ENCODE data around the gene ATF7IP.

Gene ATF7IP

DNA sequence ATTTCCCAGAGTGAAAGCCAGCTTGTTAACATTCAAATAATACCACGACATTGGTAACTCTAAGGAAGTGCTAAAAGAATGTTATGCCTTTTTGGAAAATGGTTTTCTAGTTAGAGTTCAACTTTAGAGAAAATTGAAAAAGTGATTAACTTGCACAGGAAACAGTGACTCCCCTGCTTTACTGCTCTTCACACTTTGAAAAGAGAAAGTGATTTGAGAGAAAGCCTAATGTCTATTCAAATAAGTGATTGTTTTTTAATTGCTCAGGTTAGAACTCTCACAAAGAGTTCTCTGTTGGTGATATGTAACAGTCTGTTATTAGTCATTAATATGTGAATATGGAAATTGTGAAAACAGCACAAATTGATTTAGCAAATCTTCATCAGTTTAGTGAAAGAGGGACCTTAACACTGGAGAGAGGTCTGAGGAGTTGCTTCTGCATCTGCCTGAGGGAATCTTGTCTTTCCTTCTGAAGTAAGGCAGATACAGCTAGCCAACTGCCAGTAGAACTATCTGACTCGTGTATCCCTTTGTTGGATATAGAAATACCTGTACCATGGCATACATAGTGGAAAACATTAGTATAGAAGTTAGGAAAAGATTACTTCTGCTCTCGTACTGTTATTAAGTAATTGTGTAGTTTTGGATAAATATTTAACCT is 25.5 kb downstream of the ATF7IP start:
- ATAC-seq (ENCODE audit: low read depth) (no peak), DNase-seq (ENCODE audit: low spot score) (no peak)
- Histone ChIP-seq H3K9me3 (ENCODE audit: severe bottlenecking) (no peaks in the 10 kb centered on the region), H3K27me3 (ENCODE audit: insufficient read depth, poor library complexity, severe bottlenecking) (no peaks in the 10 kb centered on the region), H3K27ac (ENCODE audit: poor library complexity, severe bottlenecking) (no peak overlapping the region), H3K4me3 (ENCODE audit: severe bottlenecking) (no peak overlapping the region), H3K4me1 (ENCODE audit: insufficient read depth, poor library complexity, severe bottlenecking) (peaks cover 19% of the 10 kb centered on the region), H3K36me3 (ENCODE audit: low read depth) (no peaks in the 10 kb centered on the region; the same call in 1 of the 2 replicates)
- TF ChIP-seq, protein P1, sequence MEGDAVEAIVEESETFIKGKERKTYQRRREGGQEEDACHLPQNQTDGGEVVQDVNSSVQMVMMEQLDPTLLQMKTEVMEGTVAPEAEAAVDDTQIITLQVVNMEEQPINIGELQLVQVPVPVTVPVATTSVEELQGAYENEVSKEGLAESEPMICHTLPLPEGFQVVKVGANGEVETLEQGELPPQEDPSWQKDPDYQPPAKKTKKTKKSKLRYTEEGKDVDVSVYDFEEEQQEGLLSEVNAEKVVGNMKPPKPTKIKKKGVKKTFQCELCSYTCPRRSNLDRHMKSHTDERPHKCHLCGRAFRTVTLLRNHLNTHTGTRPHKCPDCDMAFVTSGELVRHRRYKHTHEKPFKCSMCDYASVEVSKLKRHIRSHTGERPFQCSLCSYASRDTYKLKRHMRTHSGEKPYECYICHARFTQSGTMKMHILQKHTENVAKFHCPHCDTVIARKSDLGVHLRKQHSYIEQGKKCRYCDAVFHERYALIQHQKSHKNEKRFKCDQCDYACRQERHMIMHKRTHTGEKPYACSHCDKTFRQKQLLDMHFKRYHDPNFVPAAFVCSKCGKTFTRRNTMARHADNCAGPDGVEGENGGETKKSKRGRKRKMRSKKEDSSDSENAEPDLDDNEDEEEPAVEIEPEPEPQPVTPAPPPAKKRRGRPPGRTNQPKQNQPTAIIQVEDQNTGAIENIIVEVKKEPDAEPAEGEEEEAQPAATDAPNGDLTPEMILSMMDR (IDR thresholded peaks at IDR 0.05; ENCODE audit: poor library complexity, severe bottlenecking): no peak

DNA sequence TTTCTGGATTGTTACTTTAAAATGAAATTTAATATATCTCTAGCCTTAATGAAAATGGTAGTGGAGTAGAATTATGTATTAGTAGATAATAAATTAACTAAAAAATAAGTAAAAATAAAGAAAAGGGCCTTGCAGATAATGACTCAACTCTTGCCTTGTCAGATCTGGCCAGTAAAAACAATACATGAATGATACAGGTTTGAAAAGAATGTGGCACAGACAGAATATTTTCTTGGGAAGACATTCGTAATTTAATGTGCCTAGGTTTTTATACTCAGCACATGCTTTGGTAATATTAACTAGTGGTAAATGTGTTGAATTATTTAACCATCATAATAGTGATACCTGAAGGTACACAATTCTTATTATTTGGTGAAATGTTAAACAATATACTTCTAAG is 28.3 kb downstream of the ATF7IP start:
- Histone ChIP-seq H3K36me3 (ENCODE audit: low read depth) (no peaks in the 10 kb centered on the region; the same call in 1 of the 2 replicates), H3K27me3 (ENCODE audit: insufficient read depth, poor library complexity, severe bottlenecking) (no peaks in the 10 kb centered on the region), H3K4me1 (ENCODE audit: insufficient read depth, poor library complexity, severe bottlenecking) (peaks cover 19% of the 10 kb centered on the region), H3K4me3 (ENCODE audit: severe bottlenecking) (no peak overlapping the region), H3K9me3 (ENCODE audit: severe bottlenecking) (no peaks in the 10 kb centered on the region), H3K27ac (ENCODE audit: poor library complexity, severe bottlenecking) (peak overlapping the region; percentile 54)
- no peak for ATAC-seq (ENCODE audit: low read depth)
- TF ChIP-seq, protein P1 (IDR thresholded peaks at IDR 0.05; ENCODE audit: poor library complexity, severe bottlenecking): no peak
- DNase-seq (ENCODE audit: low spot score): no peak

DNA sequence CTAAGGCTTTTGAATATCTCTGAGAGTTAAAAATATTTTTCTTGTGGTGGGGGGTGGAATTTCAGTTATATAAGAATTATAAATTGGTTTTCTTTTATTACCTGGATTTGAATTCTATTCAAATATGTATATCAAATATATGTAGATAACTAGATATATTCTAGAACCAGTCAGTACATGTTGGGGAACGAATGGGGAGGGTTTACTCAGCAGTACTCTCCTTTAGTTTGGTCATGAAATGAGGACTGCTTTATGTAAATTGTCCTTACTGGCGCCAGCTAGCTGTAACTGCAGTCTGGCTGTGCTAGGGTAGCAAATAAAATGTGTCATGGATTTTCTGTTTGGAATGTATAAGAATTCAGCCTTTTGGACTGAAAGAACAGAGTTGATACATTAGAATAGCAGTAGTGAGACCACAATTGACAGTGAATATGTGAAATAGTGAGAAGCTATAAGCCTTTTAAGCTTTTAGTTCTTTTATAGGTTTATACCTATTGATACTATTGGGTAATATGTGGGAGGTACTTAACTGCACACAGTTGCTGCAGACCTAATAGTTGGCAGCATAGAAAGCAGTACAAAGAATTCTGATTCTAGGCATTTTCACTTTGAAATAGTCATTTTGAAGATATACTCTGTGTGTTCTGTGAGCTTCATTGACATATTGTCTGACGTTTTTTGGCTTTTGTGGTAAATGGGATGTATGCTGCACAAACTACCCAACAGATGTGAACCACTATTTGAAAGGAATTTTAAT is 29.0 kb downstream of the ATF7IP start:
- Histone ChIP-seq H3K27me3 (ENCODE audit: insufficient read depth, poor library complexity, severe bottlenecking) (no peaks in the 10 kb centered on the region), H3K36me3 (ENCODE audit: low read depth) (no peaks in the 10 kb centered on the region; the same call in 1 of the 2 replicates), H3K9me3 (ENCODE audit: severe bottlenecking) (no peaks in the 10 kb centered on the region), H3K4me1 (ENCODE audit: insufficient read depth, poor library complexity, severe bottlenecking) (peaks cover 19% of the 10 kb centered on the region), H3K27ac (ENCODE audit: poor library complexity, severe bottlenecking) (peak overlapping the region; percentile 54), H3K4me3 (ENCODE audit: severe bottlenecking) (no peak overlapping the region)
- TF ChIP-seq, protein P1 (IDR thresholded peaks at IDR 0.05; ENCODE audit: poor library complexity, severe bottlenecking): no peak
- ATAC-seq (ENCODE audit: low read depth) (peak; percentile 91), DNase-seq (ENCODE audit: low spot score) (no peak)

DNA sequence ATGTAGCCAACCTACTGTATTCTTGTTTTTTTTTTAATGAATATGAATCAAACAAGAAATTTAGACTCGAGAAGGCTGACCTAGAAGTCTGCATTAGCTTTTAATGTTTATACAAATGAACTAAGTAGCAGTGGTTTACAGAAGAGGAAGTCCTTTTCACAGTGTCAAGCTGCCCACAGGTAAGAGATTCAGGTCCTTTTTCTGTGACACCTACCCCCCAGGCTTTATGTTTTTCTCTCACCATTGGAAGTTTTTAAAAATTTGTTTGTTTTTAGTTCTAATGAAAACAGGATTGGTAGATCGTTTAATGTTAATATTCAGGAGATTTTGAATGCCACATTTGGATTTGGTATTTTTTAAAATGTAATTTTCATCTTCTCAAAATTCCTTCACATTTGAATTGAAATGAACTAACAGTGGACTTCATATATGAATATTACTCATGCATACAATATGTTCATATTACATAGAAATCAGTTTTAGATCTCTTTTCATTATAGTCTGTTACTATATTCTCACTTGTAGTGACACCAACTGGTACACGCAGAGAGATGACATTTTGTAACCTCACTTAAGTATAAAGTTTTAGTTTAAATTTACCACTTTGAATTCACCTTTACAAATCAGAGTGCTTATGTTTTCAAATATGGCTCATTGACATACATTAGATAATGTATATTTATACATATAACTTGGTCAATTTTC is 29.7 kb downstream of the ATF7IP start:
- DNase-seq (ENCODE audit: low spot score) (no peak), ATAC-seq (ENCODE audit: low read depth) (no peak)
- H3K9me3 ChIP-seq (ENCODE audit: severe bottlenecking): no peaks in the 10 kb centered on the region
- H3K36me3 ChIP-seq (ENCODE audit: low read depth): no peaks in the 10 kb centered on the region; the same call in 1 of the 2 replicates
- peaks cover 23% of the 10 kb centered on the region for H3K4me1 ChIP-seq (ENCODE audit: insufficient read depth, poor library complexity, severe bottlenecking)
- H3K27ac ChIP-seq (ENCODE audit: poor library complexity, severe bottlenecking): peak overlapping the region; percentile 54
- TF ChIP-seq, protein P1 (IDR thresholded peaks at IDR 0.05; ENCODE audit: poor library complexity, severe bottlenecking): no peak
- no peaks in the 10 kb centered on the region for H3K27me3 ChIP-seq (ENCODE audit: insufficient read depth, poor library complexity, severe bottlenecking)
- no peak overlapping the region for H3K4me3 ChIP-seq (ENCODE audit: severe bottlenecking)
